OCI-M2 (cell line): ENCODE measurements around the gene THOC3.
"Not testable (repeated sequence)": the region's sequence is repeated elsewhere in the genome, so short reads cannot be mapped to it uniquely, and the experiment has no call there.

Experiments used
- DNase-seq: peaks from one replicate; lab custom pipeline; 2025; ENCODE audit not compliant: unreplicated experiment; lab: John Stamatoyannopoulos, UW

The THOC3 gene

GRCh38 chr5:175967471-175968372, at the start of gene THOC3:
TSS of gene THOC3 (minus strand) at chr5:175968315. CDS start at chr5:175968208, 107 bp downstream.
- DNase-seq = not testable (repeated sequence)

GRCh38 chr5:176017324-176017723, 49.2 kb upstream of the THOC3 start:
- DNase-seq = not testable (repeated sequence)

- DNase-seq = not testable (repeated sequence)
Measured at GRCh38 chr5:176014360-176014759, 46.2 kb upstream of the THOC3 start.

GRCh38 chr5:176011088-176011487, 43.0 kb upstream of the THOC3 start:
- DNase-seq = not testable (repeated sequence)

GRCh38 chr5:176010202-176010601, 42.1 kb upstream of the THOC3 start:
- DNase-seq = not testable (repeated sequence)

- DNase-seq = not testable (repeated sequence)
Measured at GRCh38 chr5:176007220-176007619, 39.1 kb upstream of the THOC3 start.

- DNase-seq = not testable (repeated sequence)
Measured at GRCh38 chr5:176006819-176007218, 38.7 kb upstream of the THOC3 start.

GRCh38 chr5:175997979-175998378, 29.9 kb upstream of the THOC3 start:
- not testable (repeated sequence) for DNase-seq

- DNase-seq = not testable (repeated sequence)
Measured at GRCh38 chr5:175997495-175997894, 29.4 kb upstream of the THOC3 start.

- not testable (repeated sequence) for DNase-seq
Measured at GRCh38 chr5:175996791-175997190, 28.7 kb upstream of the THOC3 start.

GRCh38 chr5:175995506-175995905, 27.4 kb upstream of the THOC3 start:
- DNase-seq = not testable (repeated sequence)

- DNase-seq = not testable (repeated sequence)
Measured at GRCh38 chr5:175979371-175979995, 11.4 kb upstream of the THOC3 start.

- not testable (repeated sequence) for DNase-seq
Measured at GRCh38 chr5:175968381-175968780, 266 bp upstream of the THOC3 start.

GRCh38 chr5:175962329-175962728, 5.8 kb downstream of the THOC3 start:
- DNase-seq = not testable (repeated sequence)

- DNase-seq = not testable (repeated sequence)
Measured at GRCh38 chr5:175960228-175960627, 7.9 kb downstream of the THOC3 start.

GRCh38 chr5:175958515-175958914, 9.6 kb downstream of the THOC3 start:
- DNase-seq = not testable (repeated sequence)

- DNase-seq = not testable (repeated sequence)
Measured at GRCh38 chr5:175954107-175954506, 14.0 kb downstream of the THOC3 start.

GRCh38 chr5:175952810-175953209, 15.3 kb downstream of the THOC3 start:
- DNase-seq = not testable (repeated sequence)

GRCh38 chr5:175951339-175951969, 16.7 kb downstream of the THOC3 start:
- DNase-seq = not testable (repeated sequence)

- DNase-seq = not testable (repeated sequence)
Measured at GRCh38 chr5:175948329-175949108, 19.6 kb downstream of the THOC3 start.

- not testable (repeated sequence) for DNase-seq
Measured at GRCh38 chr5:175943253-175943652, 24.9 kb downstream of the THOC3 start.
